HG03175 (cell line): ENCODE results near the gene PGM1.
"Not testable (repeated sequence)": the region's sequence is repeated elsewhere in the genome, so short reads cannot be mapped to it uniquely, and the experiment has no call there.

Experiments
- ATAC-seq: cut with Tn5 transposase; IDR thresholded peaks from one replicate; pipeline ENCODE4 v1.9.1; 2021; ENCODE audit warnings: mild to moderate bottlenecking, moderate library complexity; ENCODE audit not compliant: unreplicated experiment

Gene PGM1

GRCh38 chr1:63593303-63593885, at the start of gene PGM1:
PGM1 (plus strand) TSS chr1:63593411; CDS start chr1:63593489, 78 bp downstream.
- ATAC-seq, result peak; percentile 80

- no peak for ATAC-seq
These were observed 47.4 kb upstream of the PGM1 start for GRCh38 chr1:63545780-63546179.

- ATAC-seq, result no peak
These were observed 45.5 kb upstream of the PGM1 start for GRCh38 chr1:63547621-63548294.

- no peak for ATAC-seq
These were observed 44.9 kb upstream of the PGM1 start for GRCh38 chr1:63548303-63548702.

- ATAC-seq, result no peak
These were observed 44.3 kb upstream of the PGM1 start for GRCh38 chr1:63548877-63549276.

- no peak for ATAC-seq
These were observed 37.7 kb upstream of the PGM1 start for GRCh38 chr1:63555480-63555879.

- ATAC-seq, result peak; percentile 59
These were observed 35.7 kb upstream of the PGM1 start for GRCh38 chr1:63557365-63557987.

- ATAC-seq, result no peak
These were observed 33.9 kb upstream of the PGM1 start for GRCh38 chr1:63559357-63559756.

GRCh38 chr1:63563745-63564144, 29.5 kb upstream of the PGM1 start:
- ATAC-seq, result no peak

GRCh38 chr1:63569068-63569467, 24.1 kb upstream of the PGM1 start:
- ATAC-seq, result no peak

- no peak for ATAC-seq
These were observed 23.4 kb upstream of the PGM1 start for GRCh38 chr1:63569640-63570316.

GRCh38 chr1:63572686-63573085, 20.5 kb upstream of the PGM1 start:
- ATAC-seq, result not testable (repeated sequence)

GRCh38 chr1:63574203-63574796, 18.9 kb upstream of the PGM1 start:
- not testable (repeated sequence) for ATAC-seq

- no peak for ATAC-seq
These were observed 17.8 kb upstream of the PGM1 start for GRCh38 chr1:63575340-63575826.

- not testable (repeated sequence) for ATAC-seq
These were observed 6.9 kb upstream of the PGM1 start for GRCh38 chr1:63586326-63586725.

- no peak for ATAC-seq
These were observed 3.0 kb upstream of the PGM1 start for GRCh38 chr1:63590166-63590560.

GRCh38 chr1:63592536-63593302, 492 bp upstream of the PGM1 start:
- ATAC-seq, result no peak

GRCh38 chr1:63593886-63594605, 835 bp downstream of the PGM1 start:
- peak; percentile 60 for ATAC-seq

- no peak for ATAC-seq
These were observed 2.2 kb downstream of the PGM1 start for GRCh38 chr1:63595435-63595834.

GRCh38 chr1:63599799-63600198, 6.6 kb downstream of the PGM1 start:
- no peak for ATAC-seq
